CD14-positive monocyte (primary cell): Measurements from ENCODE around the gene IFTAP. TPM values are rescaled to one million over a fixed set of nuclear protein-coding genes. Genes with fewer than 3 reads are reported as not detected.

Source experiments
- DNase-seq, 3 donors: peaks; one replicate each; pipeline ENCODE4 v3.0.0-alpha.2; 2011 to 2022
- H2AFZ ChIP-seq: 2 replicates; pipeline ENCODE4 v1.6.0; 2012; ENCODE audit warnings: mild to moderate bottlenecking, low read depth, low read length, inconsistent platforms; ENCODE audit not compliant: insufficient read depth, poor library complexity, severe bottlenecking
- H3K27ac ChIP-seq, 2 donors: 1 replicate in 1 of 2; 2 replicates in 1 of 2; pipeline ENCODE4 v1.5.1; 2012 to 2013; ENCODE audit warnings: low read length in 2 of 2, control low read depth in 1 of 2, inconsistent platforms in 1 of 2, low read depth in 1 of 2, mild to moderate bottlenecking in 1 of 2
- H3K27me3 ChIP-seq, 2 donors: one replicate each; pipeline versions ENCODE4 v1.6.0 to v1.6.1; 2011 to 2013; ENCODE audit warnings: low read length in 2 of 2; ENCODE audit not compliant: control insufficient read depth in 2 of 2, insufficient read depth in 2 of 2
- H3K36me3 ChIP-seq, 2 donors: replicated peaks in 1 of 2; 1 replicate in 1 of 2; 2 replicates in 1 of 2; pipeline versions ENCODE4 v1.5.1 to v1.6.1; 2012 to 2013; ENCODE audit warnings: low read length in 2 of 2, control low read depth in 1 of 2, inconsistent platforms in 1 of 2, mild to moderate bottlenecking in 1 of 2; ENCODE audit not compliant: insufficient read depth in 2 of 2, control insufficient read depth in 1 of 2
- H3K4me1 ChIP-seq, 2 donors: 1 replicate in 1 of 2; 2 replicates in 1 of 2; pipeline versions ENCODE4 v1.5.1 to v1.6.1; 2012 to 2013; ENCODE audit warnings: low read length in 2 of 2, control low read depth in 1 of 2, inconsistent platforms in 1 of 2, mild to moderate bottlenecking in 1 of 2, moderate library complexity in 1 of 2; ENCODE audit not compliant: insufficient read depth in 2 of 2, control insufficient read depth in 1 of 2
- H3K4me2 ChIP-seq: replicated peaks from 2 replicates; pipeline ENCODE3; 2012; ENCODE audit warnings: low read length, moderate library complexity, mild to moderate bottlenecking; ENCODE audit not compliant: poor library complexity, severe bottlenecking; ENCODE audit errors: extremely low read depth
- H3K4me3 ChIP-seq, 3 experiments: fragments of 200-600 bp in 1 of 3; sonication (generic) in 1 of 3; replicated peaks in 1 of 3; 1 replicate in 2 of 3; 2 replicates in 1 of 3; pipeline ENCODE4 v1.5.1; 2011 to 2013; ENCODE audit warnings: low read length in 3 of 3, mild to moderate bottlenecking in 3 of 3, control low read depth in 2 of 3, low read depth in 2 of 3, inconsistent platforms in 1 of 3, moderate library complexity in 1 of 3
- H3K79me2 ChIP-seq: 2 replicates; pipeline ENCODE4 v1.6.0; 2012; ENCODE audit warnings: mild to moderate bottlenecking, control low read depth, inconsistent platforms, low read length, moderate library complexity; ENCODE audit not compliant: insufficient read depth
- H3K9ac ChIP-seq: 2 replicates; pipeline ENCODE4 v1.6.0; 2017; ENCODE audit warnings: low read length, mild to moderate bottlenecking; ENCODE audit not compliant: insufficient read depth, poor library complexity, severe bottlenecking
- H3K9me3 ChIP-seq, 2 donors: replicated peaks in 1 of 2; 1 replicate in 1 of 2; 2 replicates in 1 of 2; pipeline versions ENCODE4 v1.5.1 to v1.6.1; 2012 to 2013; ENCODE audit warnings: low read length in 2 of 2, control low read depth in 1 of 2; ENCODE audit not compliant: control insufficient read depth in 1 of 2, insufficient read depth in 1 of 2
- H4K20me1 ChIP-seq: 2 replicates; pipeline ENCODE4 v1.6.0; 2012; ENCODE audit warnings: mild to moderate bottlenecking, low read length, control low read depth, moderate library complexity; ENCODE audit not compliant: insufficient read depth
- H3K27ac Mint-ChIP-seq, 7 donors: one replicate each; pipeline ENCODE4 v1.8.0; 2020; ENCODE audit warnings: mild to moderate bottlenecking in 7 of 7, mixed read lengths in 7 of 7, moderate library complexity in 6 of 7, inconsistent platforms in 2 of 7
- H3K27me3 Mint-ChIP-seq, 3 donors: one replicate each; pipeline ENCODE4 v1.8.0; 2021 to 2022; ENCODE audit warnings: low read depth in 3 of 3, mild to moderate bottlenecking in 3 of 3, mixed read lengths in 3 of 3, moderate library complexity in 3 of 3, inconsistent platforms in 1 of 3
- H3K36me3 Mint-ChIP-seq, 2 donors: one replicate each; pipeline ENCODE4 v1.8.0; 2020; ENCODE audit warnings: mixed read lengths in 2 of 2, inconsistent platforms in 1 of 2, mild to moderate bottlenecking in 1 of 2
- H3K4me1 Mint-ChIP-seq: one replicate; pipeline ENCODE4 v1.8.0; 2020; ENCODE audit warnings: mild to moderate bottlenecking, mixed read lengths
- H3K4me3 Mint-ChIP-seq, 2 donors: one replicate each; pipeline ENCODE4 v1.8.0; 2020; ENCODE audit warnings: mild to moderate bottlenecking in 2 of 2, mixed read lengths in 2 of 2, moderate library complexity in 1 of 2
- H3K9me3 Mint-ChIP-seq, 7 donors: one replicate each; pipeline ENCODE4 v1.8.0; 2020 to 2022; ENCODE audit warnings: mixed read lengths in 7 of 7, mild to moderate bottlenecking in 6 of 7, moderate library complexity in 6 of 7, inconsistent platforms in 2 of 7
- WGBS: methylation state at CpG from one replicate; pipeline ENCODE4 v1.1.5; 2013; ENCODE audit warnings: missing lambda C conversion rate; ENCODE audit not compliant: insufficient coverage; 5-methylcytosine and 5-hydroxymethylcytosine counted together
- intact Hi-C, 2 donors: fragments of 100-400 bp; cut with micrococcal nuclease; formaldehyde crosslinking; loops; one replicate each; pipeline versions ENCODE4 v1.15.0 to v1.15.1; 2023
- polyA plus RNA-seq, 3 donors: library from polyadenylated mRNA; depleted of rRNA in 1 of 3; unstranded in 2 of 3; stranded (reverse) in 1 of 3; fragments of 300-500 nt in 2 of 3; fragments of >200 nt in 1 of 3; fragmentation: Illumina TruSeq in 2 of 3; gene quantifications; 1 replicate in 2 of 3; 2 replicates in 1 of 3; pipeline ENCODE4 v1.2.3, GENCODE V29; 2012 to 2021
- TF ChIP-seq, protein P1 (sequence below): fragments of 200-600 bp; IDR thresholded peaks from one replicate; pipeline ENCODE4 v1.8.0; 2022; ENCODE audit warnings: antibody characterized with exemption, mild to moderate bottlenecking

The IFTAP gene
- polyA plus RNA-seq, 3 donors, result 5.0 to 18.7 (median 13.9) TPM

DNA sequence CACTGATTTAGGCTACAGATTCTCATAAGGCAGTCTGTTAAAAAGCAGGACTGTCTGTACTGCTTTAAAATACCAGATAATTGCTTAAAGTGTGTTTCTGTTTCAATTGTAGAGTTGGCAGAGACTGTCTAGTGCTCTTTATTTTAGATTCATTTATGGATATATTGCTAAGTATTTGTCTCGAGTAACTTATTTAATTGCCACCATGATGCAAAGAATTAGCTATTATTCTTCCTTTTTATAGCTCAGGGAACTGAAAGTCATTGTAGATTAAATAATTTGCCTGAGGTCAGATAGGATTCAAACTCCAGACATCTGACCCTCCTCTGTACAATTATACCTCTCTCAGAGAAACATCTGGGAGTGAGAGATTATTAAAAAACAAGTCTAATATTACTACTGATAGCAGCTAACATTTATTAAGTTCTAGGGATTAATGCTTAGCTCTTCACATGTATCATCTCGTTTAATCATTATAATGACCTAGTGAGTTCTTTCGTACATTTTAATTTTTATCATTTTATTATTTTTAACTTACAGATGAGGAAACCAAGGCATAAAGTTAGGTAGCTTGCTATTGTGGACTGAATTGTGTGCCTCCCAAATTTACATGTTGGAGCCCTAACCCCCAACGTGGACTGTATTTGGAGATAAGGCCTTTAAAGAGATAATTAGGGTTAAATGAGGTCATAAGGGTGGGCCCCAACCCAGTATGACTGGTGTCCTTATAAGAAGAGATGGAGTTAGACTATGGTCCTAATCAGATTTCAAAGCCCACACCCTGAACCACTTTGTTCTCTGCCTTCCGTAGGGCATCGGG is 23.5 kb downstream of the IFTAP start:
- H3K27me3 Mint-ChIP-seq, result no peaks in the 10 kb centered on the region
- H3K4me3 Mint-ChIP-seq, result no peak overlapping the region
- Histone ChIP-seq H3K4me1 (peaks cover 6 to 10% of the 10 kb centered on the region in 2 donors), H3K9me3 (no peaks in the 10 kb centered on the region), H3K9ac (no peak overlapping the region), H3K27ac (no peak overlapping the region), H3K4me3 (no peak overlapping the region), H3K27me3 (no peaks in the 10 kb centered on the region), H3K79me2 (no peaks in the 10 kb centered on the region), H2AFZ (no peak overlapping the region), H3K4me2 (no peak overlapping the region), H4K20me1 (no peaks in the 10 kb centered on the region), H3K36me3 (no peaks in the 10 kb centered on the region)
- TF ChIP-seq, protein P1, sequence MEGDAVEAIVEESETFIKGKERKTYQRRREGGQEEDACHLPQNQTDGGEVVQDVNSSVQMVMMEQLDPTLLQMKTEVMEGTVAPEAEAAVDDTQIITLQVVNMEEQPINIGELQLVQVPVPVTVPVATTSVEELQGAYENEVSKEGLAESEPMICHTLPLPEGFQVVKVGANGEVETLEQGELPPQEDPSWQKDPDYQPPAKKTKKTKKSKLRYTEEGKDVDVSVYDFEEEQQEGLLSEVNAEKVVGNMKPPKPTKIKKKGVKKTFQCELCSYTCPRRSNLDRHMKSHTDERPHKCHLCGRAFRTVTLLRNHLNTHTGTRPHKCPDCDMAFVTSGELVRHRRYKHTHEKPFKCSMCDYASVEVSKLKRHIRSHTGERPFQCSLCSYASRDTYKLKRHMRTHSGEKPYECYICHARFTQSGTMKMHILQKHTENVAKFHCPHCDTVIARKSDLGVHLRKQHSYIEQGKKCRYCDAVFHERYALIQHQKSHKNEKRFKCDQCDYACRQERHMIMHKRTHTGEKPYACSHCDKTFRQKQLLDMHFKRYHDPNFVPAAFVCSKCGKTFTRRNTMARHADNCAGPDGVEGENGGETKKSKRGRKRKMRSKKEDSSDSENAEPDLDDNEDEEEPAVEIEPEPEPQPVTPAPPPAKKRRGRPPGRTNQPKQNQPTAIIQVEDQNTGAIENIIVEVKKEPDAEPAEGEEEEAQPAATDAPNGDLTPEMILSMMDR, result no peak
- intact Hi-C loops, result no loop called here
- H3K27ac Mint-ChIP-seq, result no peak overlapping the region
- 100% methylated on average over 1 of the region's 6 CpGs for WGBS
- H3K4me1 Mint-ChIP-seq, result peaks cover 18% of the 10 kb centered on the region
- DNase-seq, result no peak
- H3K9me3 Mint-ChIP-seq, result peaks cover 0 to 5% (median 0%) of the 10 kb centered on the region in 7 donors
- H3K36me3 Mint-ChIP-seq, result no peaks in the 10 kb centered on the region

DNA sequence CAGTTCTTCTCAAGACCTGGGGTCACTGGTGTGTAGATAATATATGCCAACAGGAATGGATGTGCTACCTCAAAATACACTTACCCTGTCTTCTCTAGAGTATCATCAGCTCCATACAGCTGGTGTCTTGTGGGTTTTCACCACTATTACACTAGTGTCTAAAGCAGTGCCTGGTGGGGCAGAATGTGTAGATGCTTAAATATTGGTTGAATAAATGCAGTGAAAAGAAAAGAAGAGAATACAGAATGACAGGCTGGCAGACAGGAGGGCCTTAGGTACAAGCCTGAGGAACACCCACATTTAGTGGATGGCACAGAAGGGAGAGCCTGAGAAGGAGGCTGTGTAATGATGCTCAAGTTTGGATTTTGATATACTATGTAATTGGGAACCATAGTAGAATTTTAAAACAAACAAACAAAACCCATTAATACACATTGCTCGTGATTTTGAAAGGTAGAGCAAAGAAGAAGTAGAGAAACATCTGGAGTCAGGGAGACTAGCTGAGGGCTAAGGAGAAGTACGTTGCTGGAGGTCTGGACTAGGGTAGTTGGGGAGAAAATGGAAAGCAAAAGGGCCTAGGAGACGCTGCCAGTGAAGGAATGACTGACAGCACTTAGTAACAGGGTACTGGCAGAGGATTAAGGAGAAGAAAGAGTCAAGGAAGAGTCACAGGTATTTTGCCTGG is 24.2 kb downstream of the IFTAP start:
- Histone ChIP-seq H3K36me3 (no peaks in the 10 kb centered on the region), H3K4me3 (no peak overlapping the region), H3K4me2 (no peak overlapping the region), H2AFZ (no peak overlapping the region), H3K9me3 (no peaks in the 10 kb centered on the region), H3K27ac (no peak overlapping the region), H3K9ac (no peak overlapping the region), H4K20me1 (no peaks in the 10 kb centered on the region), H3K4me1 (peaks cover 6 to 10% of the 10 kb centered on the region in 2 donors), H3K27me3 (no peaks in the 10 kb centered on the region), H3K79me2 (no peaks in the 10 kb centered on the region)
- H3K27ac Mint-ChIP-seq, result peak overlapping the region in 1 of 7 donors; percentile 54
- intact Hi-C loops, result no loop called here
- DNase-seq, result no peak
- WGBS, result 27% methylated on average over 3 of the region's 3 CpGs
- peaks cover 18% of the 10 kb centered on the region for H3K4me1 Mint-ChIP-seq
- peak overlapping the region in 1 of 2 donors; percentile 36 for H3K4me3 Mint-ChIP-seq
- peaks cover 0 to 5% (median 0%) of the 10 kb centered on the region in 7 donors for H3K9me3 Mint-ChIP-seq
- no peaks in the 10 kb centered on the region for H3K27me3 Mint-ChIP-seq
- no peaks in the 10 kb centered on the region for H3K36me3 Mint-ChIP-seq
- TF ChIP-seq, protein P1, result no peak
